T-cell (primary cell): ENCODE measurements around the gene FOXI1. TPM values are rescaled to one million over a fixed set of nuclear protein-coding genes. Genes with fewer than 3 reads are reported as not detected.

Source experiments
- ATAC-seq, 4 experiments: fragments of 200-7000 bp in 3 of 4; fragments of 150-1000 bp in 1 of 4; cut with Tn5 transposase; replicated peaks in 1 of 4; 1 replicate in 3 of 4; 2 replicates in 1 of 4; pipeline ENCODE4 v1.10.0; 2021; ENCODE audit warnings: moderate library complexity in 3 of 4, mild to moderate bottlenecking in 2 of 4, moderate number of reproducible peaks in 1 of 4
- CTCF ChIA-PET, 2 donors: fragments of 300-600 bp; sonication (Branson Sonifier 250); formaldehyde crosslinking; loops; one replicate each; lab custom pipeline; 2022; ENCODE audit warnings: antibody characterized with exemption in 2 of 2; lab: Charles Lee
- POLR2A ChIA-PET, 2 donors: fragments of 300-600 bp; sonication (Branson Sonifier 250); formaldehyde crosslinking; loops; one replicate each; lab custom pipeline; 2022; ENCODE audit warnings: antibody characterized with exemption in 2 of 2; lab: Charles Lee
- DNase-seq, 35 experiments: peaks; one replicate each; pipeline versions ENCODE4 v3.0.0 to v3.0.0-alpha.2; 2013 to 2023
- H3K27ac ChIP-seq: one replicate; pipeline ENCODE4 v1.5.1; 2013; ENCODE audit warnings: low read length
- H3K27me3 ChIP-seq, 2 experiments: replicated peaks in 1 of 2; 1 replicate in 1 of 2; 2 replicates in 1 of 2; pipeline versions ENCODE4 v1.6.1 to v1.7.0; 2013; ENCODE audit warnings: low read length in 1 of 2, mixed read lengths in 1 of 2; ENCODE audit not compliant: control insufficient read depth in 2 of 2, insufficient read depth in 2 of 2; ENCODE audit errors: extremely low read depth in 1 of 2
- H3K36me3 ChIP-seq, 2 donors: 1 replicate in 1 of 2; 2 replicates in 1 of 2; pipeline versions ENCODE4 v1.6.1 to v1.7.0; 2013; ENCODE audit warnings: low read length in 1 of 2; ENCODE audit not compliant: control insufficient read depth in 2 of 2, insufficient read depth in 1 of 2; ENCODE audit errors: extremely low read depth in 1 of 2
- H3K4me1 ChIP-seq, 2 experiments: 1 replicate in 1 of 2; 2 replicates in 1 of 2; pipeline versions ENCODE4 v1.6.1 to v1.7.0; 2013; ENCODE audit warnings: low read length in 2 of 2, mixed read lengths in 1 of 2; ENCODE audit not compliant: insufficient read depth in 2 of 2, control insufficient read depth in 1 of 2; ENCODE audit errors: extremely low read depth in 1 of 2
- H3K4me3 ChIP-seq, 2 donors: 1 replicate in 1 of 2; 2 replicates in 1 of 2; pipeline versions ENCODE4 v1.5.1 to v1.7.0; 2013; ENCODE audit warnings: mild to moderate bottlenecking in 2 of 2, low read length in 1 of 2, moderate library complexity in 1 of 2; ENCODE audit not compliant: control insufficient read depth in 1 of 2; ENCODE audit errors: extremely low read depth in 1 of 2
- H3K9me3 ChIP-seq: 2 replicates; pipeline ENCODE4 v1.7.0; 2013
- H3K27ac Mint-ChIP-seq, 2 donors: one replicate each; pipeline ENCODE4 v1.8.0; 2020 to 2021; ENCODE audit warnings: mild to moderate bottlenecking in 2 of 2, mixed read lengths in 2 of 2
- H3K27me3 Mint-ChIP-seq, 2 donors: one replicate each; pipeline ENCODE4 v1.8.0; 2021 to 2022; ENCODE audit warnings: mixed read lengths in 2 of 2
- H3K36me3 Mint-ChIP-seq: one replicate; pipeline ENCODE4 v1.8.0; 2021; ENCODE audit warnings: mixed read lengths
- H3K4me1 Mint-ChIP-seq, 3 donors: one replicate each; pipeline ENCODE4 v1.8.0; 2020 to 2022; ENCODE audit warnings: mixed read lengths in 3 of 3, mild to moderate bottlenecking in 1 of 3
- H3K4me3 Mint-ChIP-seq, 3 donors: one replicate each; pipeline ENCODE4 v1.8.0; 2020 to 2022; ENCODE audit warnings: mild to moderate bottlenecking in 3 of 3, mixed read lengths in 3 of 3, moderate library complexity in 3 of 3
- H3K9me3 Mint-ChIP-seq, 3 donors: one replicate each; pipeline ENCODE4 v1.8.0; 2020 to 2022; ENCODE audit warnings: mixed read lengths in 3 of 3
- WGBS: methylation state at CpG from one replicate; pipeline ENCODE4 v1.1.5; 2013; ENCODE audit warnings: missing lambda C conversion rate; ENCODE audit not compliant: insufficient coverage; 5-methylcytosine and 5-hydroxymethylcytosine counted together
- total RNA-seq, 35 experiments: library from RNA in 6 of 35; stranded (reverse) in 6 of 35; fragments of 120-200 nt in 1 of 35; gene quantifications; one replicate each; pipeline versions ENCODE4 v1.2.1 to v1.2.4 and lab custom pipeline; 2013 to 2026

Gene FOXI1
- total RNA-seq, 5 donors from 2014 or later (not counting 1 experiment from before 2014, with no cell fraction given): 0.16 to 0.35 TPM; not detected in 3

GRCh38 chr5:170159101-170159698 is 53.5 kb downstream of the FOXI1 start:
- peaks cover 0 to 3% of the 10 kb centered on the region in 2 donors for H3K27me3 Mint-ChIP-seq
- ATAC-seq: no peak
- CTCF ChIA-PET: no interaction called here

More at GRCh38 chr5:170159101-170159698, 53.5 kb downstream of the FOXI1 start:
- POLR2A ChIA-PET: no interaction called here
- Mint-ChIP-seq H3K4me1 (peaks cover 0 to 2% (median 1%) of the 10 kb centered on the region in 3 donors), H3K36me3 (no peaks in the 10 kb centered on the region), H3K4me3 (no peak overlapping the region), H3K27ac (no peak overlapping the region), H3K9me3 (no peaks in the 10 kb centered on the region)
- DNase-seq: no peak
- Histone ChIP-seq H3K4me3 (no peak overlapping the region), H3K9me3 (no peaks in the 10 kb centered on the region), H3K27me3 (peaks cover 0 to 10% of the 10 kb centered on the region in 2 experiments), H3K4me1 (no peaks in the 10 kb centered on the region), H3K36me3 (no peaks in the 10 kb centered on the region), H3K27ac (no peak overlapping the region)
- 48% methylated on average over 3 of the region's 5 CpGs for WGBS

Other genes starting within 250 kb of the FOXI1 start
- gene INSYN2B, start 125.4 kb upstream of the FOXI1 start, total RNA-seq: not detected
- gene C5orf58, start 127.1 kb downstream of the FOXI1 start, total RNA-seq: not detected
- 100 to 1,000 TPM; 355 to 394 (median 374) TPM for gene LCP2, start 191.9 kb downstream of the FOXI1 start, total RNA-seq